NCI-H1694 treated with DMSO at 0.1 percent for 48 hours (cell line): ENCODE measurements around the gene CAPS.

ENCODE experiments used
- DNase-seq: peaks from one replicate; lab custom pipeline; 2025; lab: John Stamatoyannopoulos, UW

The CAPS gene

DNA sequence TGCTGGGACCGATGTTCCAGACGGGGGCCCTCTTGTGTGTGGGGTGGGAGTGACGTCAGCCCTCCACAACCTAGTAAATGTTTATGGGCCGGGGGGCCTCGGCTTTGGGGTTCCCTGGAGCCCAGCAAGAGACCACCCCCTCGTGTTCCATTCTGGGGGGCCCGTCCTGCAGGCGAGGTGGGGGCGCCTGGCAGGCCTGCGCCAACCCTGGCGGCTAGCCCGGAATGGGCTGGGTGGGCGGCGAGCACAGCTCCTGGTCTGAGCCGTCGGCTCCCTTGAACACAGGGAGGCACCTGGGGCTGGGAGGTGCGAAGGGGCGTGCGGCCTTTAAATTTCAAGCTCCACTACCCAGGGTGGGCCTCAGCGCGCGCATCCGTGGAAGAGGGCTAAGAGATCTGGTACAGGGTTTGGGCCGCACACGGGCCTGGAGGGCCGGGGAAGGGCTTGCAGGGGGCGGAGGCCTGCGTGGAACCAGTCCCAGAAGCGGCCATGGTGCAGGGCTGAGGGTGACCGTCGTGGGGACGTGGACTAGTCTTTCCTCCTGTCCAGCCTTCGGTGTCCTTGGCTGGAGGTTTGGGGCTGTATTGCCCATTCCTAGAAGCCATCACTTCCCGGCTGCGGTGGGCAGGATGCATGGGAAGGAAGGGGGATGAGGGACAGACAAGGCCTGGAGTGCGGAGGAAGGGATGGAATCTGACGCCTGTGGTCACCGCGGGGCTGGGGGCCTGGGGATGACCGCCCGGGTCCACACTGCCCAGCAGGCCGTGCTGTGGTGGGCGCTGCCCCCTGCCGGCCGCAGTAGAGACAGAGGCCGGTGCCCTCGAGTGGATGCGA lies 21.9 kb upstream of the CAPS start:
- DNase-seq, result no peak

DNA sequence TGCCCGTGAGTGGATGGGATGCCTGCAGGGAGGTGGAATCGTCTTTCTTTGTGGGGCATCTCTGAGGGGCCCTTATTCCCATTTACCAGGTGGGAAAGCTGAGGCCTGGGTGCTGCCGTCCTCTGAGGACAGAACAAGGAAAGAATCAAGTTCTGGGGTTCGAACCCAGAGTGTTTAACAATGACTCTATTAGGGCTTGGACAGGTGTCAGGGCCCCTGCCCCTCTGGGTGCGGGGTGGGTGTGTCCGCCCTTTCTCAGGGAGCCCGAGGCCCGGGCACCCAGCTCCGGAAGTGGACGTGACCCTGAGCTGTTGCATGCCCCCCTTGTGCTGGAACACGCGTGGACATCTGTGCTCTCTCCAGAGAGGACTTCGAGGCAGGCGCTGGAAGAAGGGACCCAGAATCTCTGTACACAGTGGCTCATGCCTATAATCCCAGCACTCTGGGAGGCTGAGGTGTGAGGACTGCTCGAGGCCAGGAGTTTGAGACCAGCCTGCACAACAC lies 21.2 kb upstream of the CAPS start:
- DNase-seq, result no peak

- no peak for DNase-seq
These were observed 20.7 kb upstream of the CAPS start for GRCh38 chr19:5893296-5893903.

DNA sequence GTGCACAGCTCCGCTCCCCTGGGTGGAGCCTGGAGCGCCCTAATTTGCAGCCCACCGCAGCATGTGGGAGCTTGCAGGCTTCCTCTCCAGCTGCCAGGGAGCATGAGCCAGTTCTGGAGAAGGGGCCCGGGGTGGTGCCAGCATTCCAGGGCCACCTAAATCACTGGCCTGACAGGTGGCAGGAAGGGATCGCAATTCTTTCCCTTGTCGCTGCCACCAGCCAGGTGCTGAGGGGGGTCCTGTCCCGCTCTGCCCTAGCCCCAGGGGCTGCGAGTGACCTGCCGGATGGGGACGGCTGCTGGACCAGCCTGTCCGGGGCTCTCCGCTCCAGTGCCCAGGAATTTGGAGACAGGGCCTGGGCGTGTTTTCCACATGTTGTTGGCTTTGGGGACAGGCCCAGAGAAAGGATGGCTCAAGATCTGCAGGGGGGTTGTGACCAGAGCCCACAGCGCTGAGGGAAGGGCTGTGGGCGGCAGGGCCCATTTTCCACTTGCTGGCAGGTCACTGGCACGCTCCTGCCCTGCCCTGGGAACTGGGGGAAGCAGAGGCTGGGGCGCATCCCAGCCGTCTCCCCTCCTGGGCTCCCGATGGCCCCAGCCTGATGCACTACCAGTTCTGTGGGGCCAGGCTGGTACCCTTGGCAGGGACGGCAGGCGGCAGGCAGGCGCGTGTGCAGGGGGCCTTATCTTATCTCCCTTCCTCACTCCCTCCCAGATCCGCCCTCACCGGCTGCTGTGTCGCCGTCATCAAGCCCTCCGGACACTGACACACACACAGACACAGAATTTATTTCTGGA lies 19.9 kb upstream of the CAPS start:
- no peak for DNase-seq

DNA sequence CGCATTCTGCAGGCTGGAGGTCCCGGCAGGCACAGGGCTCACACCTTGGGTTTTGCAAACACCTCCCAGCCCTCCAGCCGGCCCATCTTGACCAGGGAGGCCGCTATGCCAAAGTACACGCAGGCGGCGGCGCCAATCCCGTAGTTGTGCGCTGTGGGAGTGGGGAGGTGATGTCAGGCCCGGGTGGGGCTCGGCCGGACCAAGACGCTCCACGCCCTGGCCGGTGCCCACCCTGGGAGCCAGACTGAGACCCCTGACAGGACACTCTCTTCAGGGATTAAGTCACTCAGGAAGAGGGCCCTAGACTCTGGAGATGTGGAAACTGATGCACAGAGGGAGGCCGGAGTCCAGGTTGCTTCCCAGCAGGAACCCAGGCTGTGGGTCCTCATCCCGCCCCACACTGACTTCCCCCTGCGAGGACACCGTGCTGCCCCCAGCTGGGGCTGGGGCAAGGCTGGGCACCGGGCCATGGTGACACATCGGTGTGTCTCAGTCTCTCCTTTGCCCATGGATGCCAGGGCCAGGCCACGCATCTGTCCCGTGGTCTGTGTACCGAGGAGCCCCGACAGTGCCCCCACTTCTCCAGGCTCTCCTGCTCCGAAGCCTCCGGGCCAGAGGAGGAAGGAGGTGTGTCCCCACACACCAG lies 19.2 kb upstream of the CAPS start:
- DNase-seq, result no peak

GRCh38 chr19:5895409-5895808 lies 18.6 kb upstream of the CAPS start:
- no peak for DNase-seq

DNA sequence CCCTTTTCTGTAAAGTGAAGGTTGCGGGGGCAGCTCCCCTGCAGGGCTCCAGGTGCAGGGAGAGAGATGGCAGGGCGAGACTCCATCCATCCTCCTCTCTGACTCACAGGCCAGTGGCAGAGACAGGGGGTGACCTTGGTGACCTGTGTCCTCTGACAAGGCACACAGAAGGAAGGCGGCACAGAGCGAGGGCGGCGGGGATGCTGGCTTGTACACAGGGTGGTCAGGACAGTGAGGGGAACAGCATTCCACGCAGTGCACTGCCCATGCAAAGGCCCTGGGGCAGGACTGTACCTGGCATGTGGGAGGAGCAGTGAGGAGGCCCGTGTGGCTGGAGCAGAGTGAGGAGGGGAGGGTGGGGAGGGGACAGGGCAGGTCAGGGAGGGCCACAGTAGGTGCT lies 18.2 kb upstream of the CAPS start:
- DNase-seq, result no peak

DNA sequence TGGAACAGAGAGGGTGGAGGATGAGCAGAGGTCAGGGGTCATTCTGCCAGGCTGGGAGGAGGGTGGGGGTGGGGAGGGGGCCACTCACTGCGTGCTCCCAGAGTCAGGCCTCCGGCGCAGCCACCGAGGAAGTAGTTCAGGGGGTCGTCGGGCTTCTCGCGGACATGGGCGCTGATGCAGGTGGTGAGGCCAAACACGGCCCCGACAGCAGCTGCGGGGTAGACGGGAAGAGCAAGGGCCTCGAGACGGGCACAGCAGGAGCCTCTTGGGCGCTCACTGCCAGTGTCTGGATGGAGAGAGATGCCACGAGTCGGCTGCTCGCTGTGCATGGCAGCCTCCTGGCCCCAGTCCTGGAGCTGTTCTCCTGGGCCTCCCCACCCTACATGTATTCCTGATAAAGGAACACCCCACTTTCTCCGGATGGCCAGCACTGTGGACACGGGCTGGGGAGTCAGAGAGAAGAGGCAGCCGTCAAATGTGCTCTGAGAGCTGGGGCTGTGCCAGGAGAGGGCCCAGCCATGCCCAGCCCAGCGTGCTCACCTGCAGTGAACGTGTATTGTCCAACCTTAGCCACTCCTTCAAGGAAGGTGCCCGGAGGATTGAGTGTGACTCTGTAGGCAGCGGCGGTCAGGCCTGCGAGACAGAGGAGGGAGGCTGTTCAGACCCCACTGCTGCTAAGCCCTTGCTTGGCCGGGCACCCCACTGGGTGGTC lies 17.5 kb upstream of the CAPS start:
- no peak for DNase-seq

- no peak for DNase-seq
These were observed 16.7 kb upstream of the CAPS start for GRCh38 chr19:5897189-5897969.

- DNase-seq, result no peak
These were observed 14.1 kb upstream of the CAPS start for GRCh38 chr19:5899728-5900526.

- no peak for DNase-seq
These were observed 13.1 kb upstream of the CAPS start for GRCh38 chr19:5900976-5901375.

GRCh38 chr19:5903056-5903623 lies 10.9 kb upstream of the CAPS start:
- DNase-seq, result no peak

- DNase-seq, result peak; percentile 90
These were observed 10.3 kb upstream of the CAPS start, which contains the start of gene NDUFA11 for GRCh38 chr19:5903624-5904351. TSS of gene NDUFA11 (minus strand) at chr19:5903790. CDS start at chr19:5903708, 82 bp downstream.

- peak; percentile 99 for DNase-seq
These were observed 9.5 kb upstream of the CAPS start, which contains the start of gene VMAC for GRCh38 chr19:5904352-5905113. TSS of gene VMAC (plus strand) at chr19:5904872. CDS start at chr19:5904891, 19 bp downstream.

GRCh38 chr19:5905114-5905778 lies 8.8 kb upstream of the CAPS start:
- DNase-seq, result no peak

GRCh38 chr19:5907241-5907640 lies 6.8 kb upstream of the CAPS start:
- DNase-seq, result no peak

GRCh38 chr19:5908773-5909442 lies 5.1 kb upstream of the CAPS start:
- no peak for DNase-seq
